Stimulated activated effector memory CD8-positive, alpha-beta T cell treated with anti-CD3 and anti-CD28 coated beads, Interleukin-12 subunit alpha, Interleukin-12 subunit beta, amount 100 ng/mL, for 72 hours (primary cell): ENCODE measurements around the gene CSMD2.
"Not testable (repeated sequence)": the region's sequence is repeated elsewhere in the genome, so short reads cannot be mapped to it uniquely, and the experiment has no call there.

Experiments
- ATAC-seq: fragments of 150-1000 bp; cut with Tn5 transposase; 2 replicates; pipeline ENCODE4 v1.10.0; 2021
- DNase-seq, 2 donors: peaks; one replicate each; pipeline ENCODE4 v3.0.0; 2021 to 2022; ENCODE audit warnings: low spot score in 2 of 2
- H3K27ac Mint-ChIP-seq: one replicate; pipeline ENCODE4 v1.8.0; 2022; ENCODE audit warnings: mild to moderate bottlenecking, mixed read lengths
- H3K36me3 Mint-ChIP-seq: one replicate; pipeline ENCODE4 v1.8.0; 2022; ENCODE audit warnings: mild to moderate bottlenecking, mixed read lengths
- H3K4me1 Mint-ChIP-seq: one replicate; pipeline ENCODE4 v1.8.0; 2022; ENCODE audit warnings: mixed read lengths
- H3K4me3 Mint-ChIP-seq: one replicate; pipeline ENCODE4 v1.8.0; 2022; ENCODE audit warnings: mild to moderate bottlenecking, mixed read lengths
- H3K9me3 Mint-ChIP-seq: one replicate; pipeline ENCODE4 v1.8.0; 2022; ENCODE audit warnings: mixed read lengths

Gene CSMD2

GRCh38 chr1:34164771-34165391 is at the start of gene CSMD2:
TSS of gene CSMD2 (minus strand) at chr1:34165230. CDS start at chr1:34165097, 133 bp downstream.
- H3K4me1 Mint-ChIP-seq: peaks cover 12% of the 10 kb centered on the region
- H3K27ac Mint-ChIP-seq: no peak within 1 kb of the TSS
- no peak within 1 kb of the TSS for H3K4me3 Mint-ChIP-seq
- ATAC-seq (no peak), DNase-seq (no peak)
- H3K36me3 Mint-ChIP-seq: no peaks in the 10 kb centered on the region
- no peaks in the 10 kb centered on the region for H3K9me3 Mint-ChIP-seq

GRCh38 chr1:34213956-34214355 is 48.9 kb upstream of the CSMD2 start:
- DNase-seq: no peak
- H3K9me3 Mint-ChIP-seq: no peaks in the 10 kb centered on the region
- ATAC-seq: no peak
- no peaks in the 10 kb centered on the region for H3K36me3 Mint-ChIP-seq
- H3K27ac Mint-ChIP-seq: no peak overlapping the region
- H3K4me1 Mint-ChIP-seq: no peaks in the 10 kb centered on the region
- H3K4me3 Mint-ChIP-seq: no peak overlapping the region

- H3K36me3 Mint-ChIP-seq: no peaks in the 10 kb centered on the region
- no peak for ATAC-seq
- no peaks in the 10 kb centered on the region for H3K9me3 Mint-ChIP-seq
- DNase-seq: no peak
- H3K4me3 Mint-ChIP-seq: no peak overlapping the region
- no peaks in the 10 kb centered on the region for H3K4me1 Mint-ChIP-seq
- H3K27ac Mint-ChIP-seq: no peak overlapping the region
Measured at GRCh38 chr1:34212673-34213072, 47.6 kb upstream of the CSMD2 start.

- Mint-ChIP-seq H3K36me3 (no peaks in the 10 kb centered on the region), H3K27ac (no peak overlapping the region), H3K4me1 (no peaks in the 10 kb centered on the region), H3K4me3 (no peak overlapping the region), H3K9me3 (peaks cover 2% of the 10 kb centered on the region)
- DNase-seq (no peak), ATAC-seq (peak; percentile 62)
Measured at GRCh38 chr1:34199927-34200326, 34.9 kb upstream of the CSMD2 start.

GRCh38 chr1:34192621-34193020 is 27.6 kb upstream of the CSMD2 start:
- no peak overlapping the region for H3K4me3 Mint-ChIP-seq
- peaks cover 9% of the 10 kb centered on the region for H3K9me3 Mint-ChIP-seq
- H3K27ac Mint-ChIP-seq: no peak overlapping the region
- H3K4me1 Mint-ChIP-seq: no peaks in the 10 kb centered on the region
- ATAC-seq (no peak), DNase-seq (no peak)
- no peaks in the 10 kb centered on the region for H3K36me3 Mint-ChIP-seq

GRCh38 chr1:34190692-34191091 is 25.7 kb upstream of the CSMD2 start:
- no peak for ATAC-seq
- Mint-ChIP-seq H3K27ac (no peak overlapping the region), H3K36me3 (no peaks in the 10 kb centered on the region), H3K9me3 (peaks cover 9% of the 10 kb centered on the region), H3K4me3 (no peak overlapping the region), H3K4me1 (no peaks in the 10 kb centered on the region)
- DNase-seq: no peak

GRCh38 chr1:34188985-34189384 is 24.0 kb upstream of the CSMD2 start:
- ATAC-seq (no peak), DNase-seq (no peak)
- Mint-ChIP-seq H3K9me3 (peaks cover 9% of the 10 kb centered on the region), H3K36me3 (no peaks in the 10 kb centered on the region), H3K4me3 (no peak overlapping the region), H3K27ac (no peak overlapping the region), H3K4me1 (no peaks in the 10 kb centered on the region)

DNA sequence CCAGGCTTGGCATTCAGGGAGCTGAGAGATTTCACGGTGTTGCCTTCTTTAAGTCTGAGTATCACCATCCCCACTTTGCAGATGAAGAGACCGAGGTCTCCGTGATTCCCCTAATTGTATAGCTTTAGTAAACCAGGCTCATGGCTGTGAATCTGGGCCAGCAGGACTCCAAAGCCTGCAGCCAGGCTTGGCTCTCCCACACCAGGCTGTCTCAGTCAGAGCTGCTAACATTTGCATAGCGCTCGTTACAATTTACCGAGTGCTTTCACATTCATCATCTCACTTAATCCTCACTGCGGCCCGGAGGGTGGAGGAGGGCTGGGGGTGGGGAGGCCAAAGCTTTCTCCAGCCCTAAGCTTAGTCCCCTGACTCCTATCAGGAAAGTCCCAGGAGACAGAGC is 23.4 kb upstream of the CSMD2 start:
- Mint-ChIP-seq H3K9me3 (peaks cover 11% of the 10 kb centered on the region), H3K4me1 (no peaks in the 10 kb centered on the region), H3K27ac (no peak overlapping the region), H3K36me3 (no peaks in the 10 kb centered on the region), H3K4me3 (no peak overlapping the region)
- no peak for DNase-seq
- no peak for ATAC-seq

DNA sequence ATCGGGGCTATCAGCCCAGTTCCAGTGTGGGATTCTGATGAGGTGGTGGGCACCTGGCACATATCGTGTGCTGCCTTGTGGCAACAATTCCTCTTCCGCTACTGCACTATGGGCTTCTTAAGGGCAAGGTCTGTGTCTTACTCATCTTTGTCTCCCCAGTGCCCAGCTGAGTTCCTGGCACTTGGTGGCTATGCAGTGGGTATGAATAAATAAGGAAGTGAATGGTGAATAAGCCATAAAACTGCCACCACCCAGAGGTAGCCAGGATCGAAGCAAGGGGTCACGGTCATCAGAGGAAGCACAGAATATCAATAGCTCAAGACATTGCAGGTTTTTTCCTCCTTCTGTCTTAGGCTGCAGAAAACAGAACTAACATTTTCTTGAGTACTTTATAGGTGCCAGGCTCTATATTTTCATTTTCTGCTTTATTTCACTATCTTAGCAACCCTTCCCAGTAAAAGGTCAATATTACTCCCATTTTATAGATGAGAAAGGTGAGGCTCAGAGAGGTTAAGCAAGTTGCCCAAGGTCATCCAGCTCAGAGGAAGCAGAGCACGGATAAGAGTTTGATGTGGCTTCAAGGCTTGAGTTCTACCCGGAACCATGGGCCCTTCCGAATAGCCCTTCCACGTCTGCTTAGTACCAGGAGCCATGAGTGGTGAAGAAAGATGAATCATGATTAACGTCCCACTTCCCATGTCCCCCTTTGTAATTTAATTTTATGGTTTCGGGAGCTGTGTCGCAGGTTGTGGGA is 21.9 kb upstream of the CSMD2 start:
- no peak overlapping the region for H3K27ac Mint-ChIP-seq
- DNase-seq (no peak), ATAC-seq (no peak)
- H3K4me3 Mint-ChIP-seq: no peak overlapping the region
- H3K9me3 Mint-ChIP-seq: peaks cover 11% of the 10 kb centered on the region
- no peaks in the 10 kb centered on the region for H3K4me1 Mint-ChIP-seq
- H3K36me3 Mint-ChIP-seq: no peaks in the 10 kb centered on the region

DNA sequence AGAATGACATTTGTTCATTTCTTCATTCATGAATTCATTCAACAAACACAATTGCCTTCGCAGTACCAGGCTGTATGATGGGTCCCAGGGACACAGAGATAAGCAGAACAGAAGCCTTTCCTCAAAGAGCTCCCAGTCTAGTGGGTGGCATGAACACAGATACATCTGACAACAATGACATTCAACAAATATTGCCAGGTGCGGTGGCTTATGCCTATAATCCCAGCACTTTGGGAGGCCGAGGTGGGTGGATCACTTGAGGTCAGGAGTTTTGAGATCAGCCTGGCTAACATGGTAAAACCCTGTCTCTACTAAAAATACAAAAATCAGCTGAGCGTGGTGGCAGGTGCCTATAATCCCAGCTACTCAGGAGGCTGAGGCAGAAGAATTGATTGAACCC is 18.4 kb upstream of the CSMD2 start:
- DNase-seq, ATAC-seq, H3K36me3 Mint-ChIP-seq, H3K4me1 Mint-ChIP-seq, H3K27ac Mint-ChIP-seq, H3K4me3 Mint-ChIP-seq, H3K9me3 Mint-ChIP-seq: not testable (repeated sequence)

DNA sequence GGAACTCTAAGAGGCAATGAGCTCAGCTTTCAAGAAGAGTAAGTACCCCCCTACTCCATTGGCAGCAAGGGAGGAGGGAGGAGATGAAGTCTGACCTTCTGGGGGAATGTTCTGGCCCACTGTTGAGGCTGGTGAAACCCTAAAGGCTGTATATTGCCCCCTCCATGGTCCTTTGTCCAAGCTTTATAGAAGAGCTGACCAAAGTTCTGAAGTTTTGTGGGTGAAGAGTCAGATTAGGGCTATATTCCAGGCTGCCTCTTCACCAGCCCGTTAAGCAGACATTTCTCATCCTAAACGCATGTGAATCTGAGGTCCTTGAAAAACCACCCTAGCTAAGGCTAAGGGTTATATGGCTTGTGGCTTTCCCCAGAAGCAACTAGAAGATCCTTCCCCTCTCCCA is 13.0 kb upstream of the CSMD2 start:
- H3K9me3 Mint-ChIP-seq: no peaks in the 10 kb centered on the region
- H3K36me3 Mint-ChIP-seq: no peaks in the 10 kb centered on the region
- H3K4me1 Mint-ChIP-seq: no peaks in the 10 kb centered on the region
- H3K27ac Mint-ChIP-seq: no peak overlapping the region
- DNase-seq (no peak), ATAC-seq (no peak)
- no peak overlapping the region for H3K4me3 Mint-ChIP-seq

DNA sequence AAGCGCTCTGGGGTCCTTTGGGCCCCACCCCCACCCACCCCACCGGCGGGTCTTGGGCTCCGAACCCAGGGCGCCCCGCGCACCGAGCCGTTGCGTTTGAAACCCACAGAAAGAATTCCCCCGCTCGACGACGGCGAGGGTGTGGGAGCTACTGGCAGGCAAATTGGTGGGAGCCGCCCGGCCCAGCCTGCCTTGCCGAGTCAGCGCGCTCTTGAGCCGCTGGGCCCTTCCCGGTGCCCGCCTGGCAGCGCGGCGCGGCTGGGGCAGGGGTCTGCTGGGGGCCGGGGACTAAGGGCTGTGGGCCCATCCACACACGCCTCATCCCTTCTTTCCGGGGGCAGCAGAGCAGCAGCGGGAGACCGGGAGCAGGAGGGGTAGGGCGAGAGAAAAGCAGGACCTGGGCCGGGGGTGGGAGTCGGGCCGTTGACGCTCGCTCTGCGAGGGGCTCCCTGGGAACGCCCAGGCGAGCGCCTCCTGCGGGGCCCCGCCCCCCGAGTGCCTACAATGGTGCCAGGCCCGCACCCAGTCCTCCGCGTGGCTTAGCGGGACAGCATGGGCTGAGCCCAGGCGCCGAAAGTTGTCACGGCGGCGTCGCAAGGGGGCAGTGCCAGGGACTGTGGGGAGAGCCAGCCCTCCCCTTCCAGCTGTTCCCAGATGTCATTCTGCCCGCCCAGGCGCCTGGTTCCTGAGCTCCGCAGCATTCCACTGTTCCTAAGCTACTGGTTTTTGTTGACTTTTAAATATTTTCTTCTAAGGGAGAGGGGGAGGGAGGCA is 12.0 kb upstream of the CSMD2 start, which contains the start of gene C1orf94:
TSS of gene C1orf94 (plus strand) at position 78 of the 774 bp plus-strand sequence. CDS start 883 bp downstream, outside the sequence.
- no peaks in the 10 kb centered on the region for H3K36me3 Mint-ChIP-seq
- no peak within 1 kb of the TSS for H3K27ac Mint-ChIP-seq
- no peak within 1 kb of the TSS for H3K4me3 Mint-ChIP-seq
- no peak for DNase-seq
- H3K4me1 Mint-ChIP-seq: no peaks in the 10 kb centered on the region
- ATAC-seq: no peak
- H3K9me3 Mint-ChIP-seq: no peaks in the 10 kb centered on the region

GRCh38 chr1:34175744-34176143 is 10.7 kb upstream of the CSMD2 start:
- no peak overlapping the region for H3K27ac Mint-ChIP-seq
- H3K4me1 Mint-ChIP-seq: no peaks in the 10 kb centered on the region
- no peaks in the 10 kb centered on the region for H3K9me3 Mint-ChIP-seq
- DNase-seq: no peak
- H3K36me3 Mint-ChIP-seq: no peaks in the 10 kb centered on the region
- no peak overlapping the region for H3K4me3 Mint-ChIP-seq
- ATAC-seq: no peak

DNA sequence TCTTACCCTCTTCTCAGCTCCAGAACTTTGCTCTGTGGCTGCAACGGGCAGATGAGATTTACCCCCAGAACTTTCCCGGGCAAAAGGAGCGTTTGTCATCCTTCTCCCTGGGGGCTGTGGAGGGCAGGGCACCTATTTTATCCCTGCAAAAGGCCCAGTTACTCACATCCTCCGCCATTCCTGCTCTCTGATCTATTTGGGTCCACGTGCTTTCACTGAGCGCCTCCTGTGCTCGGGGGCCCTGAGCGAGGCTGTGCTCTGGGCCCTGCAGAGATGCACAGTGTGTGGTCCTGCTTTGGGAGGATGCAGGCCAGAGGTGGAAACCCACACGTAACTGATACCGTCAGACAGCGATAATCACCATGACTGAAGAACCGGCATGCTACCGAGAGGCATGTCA is 2.4 kb upstream of the CSMD2 start:
- Mint-ChIP-seq H3K36me3 (no peaks in the 10 kb centered on the region), H3K9me3 (no peaks in the 10 kb centered on the region), H3K27ac (no peak overlapping the region), H3K4me3 (no peak overlapping the region), H3K4me1 (peaks cover 11% of the 10 kb centered on the region)
- DNase-seq: no peak
- no peak for ATAC-seq

DNA sequence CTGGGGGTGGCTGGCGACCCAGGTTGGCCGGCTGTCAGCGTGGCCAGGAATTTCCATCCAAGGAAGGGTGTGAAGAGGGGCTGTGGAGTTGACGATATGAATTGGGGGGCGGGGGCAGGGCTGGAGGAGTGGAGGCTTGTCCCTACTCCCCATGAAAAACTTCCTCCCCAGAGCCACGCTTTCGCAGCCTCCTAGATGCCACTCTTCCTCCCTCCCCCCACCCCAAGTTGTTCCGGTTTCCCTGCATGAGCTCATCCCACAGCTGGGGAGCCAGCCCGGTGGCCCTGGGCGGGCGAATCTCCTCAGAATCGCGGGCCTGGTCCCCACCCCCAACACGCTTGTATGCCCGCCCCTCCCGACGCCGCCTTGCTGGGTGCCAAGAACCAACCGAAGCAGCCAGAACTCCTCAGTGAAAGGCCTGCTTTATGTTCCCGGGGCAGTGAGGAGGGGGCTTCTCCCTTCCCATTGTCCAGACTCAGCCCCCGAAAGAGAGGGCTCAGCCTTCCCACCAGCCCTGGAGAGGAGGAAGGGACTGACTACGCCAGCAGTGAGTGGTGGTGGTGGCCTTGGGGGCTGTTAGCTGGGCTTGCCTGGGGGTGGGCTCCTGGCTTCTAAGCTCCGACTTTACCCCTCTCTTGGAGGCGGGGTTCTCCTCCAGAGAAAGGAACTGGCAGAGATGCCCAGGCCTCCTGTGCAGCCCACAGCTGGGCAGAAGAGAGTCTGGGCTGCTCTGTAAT is 1.8 kb upstream of the CSMD2 start:
- Mint-ChIP-seq H3K4me1 (peaks cover 12% of the 10 kb centered on the region), H3K4me3 (no peak overlapping the region), H3K9me3 (no peaks in the 10 kb centered on the region), H3K27ac (no peak overlapping the region), H3K36me3 (no peaks in the 10 kb centered on the region)
- ATAC-seq (no peak), DNase-seq (no peak)
